HG03342 (cell line): ENCODE measurements around the gene NUP210.

Experiments
- ATAC-seq: cut with Tn5 transposase; IDR thresholded peaks from one replicate; pipeline ENCODE4 v1.9.1; 2021; ENCODE audit warnings: mild to moderate bottlenecking, moderate library complexity; ENCODE audit not compliant: unreplicated experiment

Gene NUP210

DNA sequence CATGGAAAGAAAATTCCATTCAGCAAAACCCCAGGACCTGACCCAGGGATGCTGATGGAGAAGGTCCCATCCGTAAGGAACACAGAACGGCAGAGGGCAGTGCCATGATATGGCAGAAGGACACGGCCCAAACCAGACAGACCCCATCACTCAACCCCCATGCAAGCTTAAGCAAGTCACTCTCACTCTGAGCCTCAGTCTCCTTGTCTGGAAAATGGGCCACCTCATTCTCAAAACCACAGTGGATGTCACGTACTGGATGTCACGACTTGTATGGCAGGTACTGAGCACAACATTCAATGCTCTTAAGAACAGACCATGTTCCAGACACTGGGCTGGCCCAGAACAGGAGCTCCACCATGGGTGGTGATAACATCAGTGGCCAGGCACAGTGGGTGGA lies 90.4 kb downstream of the NUP210 start:
- no peak for ATAC-seq

DNA sequence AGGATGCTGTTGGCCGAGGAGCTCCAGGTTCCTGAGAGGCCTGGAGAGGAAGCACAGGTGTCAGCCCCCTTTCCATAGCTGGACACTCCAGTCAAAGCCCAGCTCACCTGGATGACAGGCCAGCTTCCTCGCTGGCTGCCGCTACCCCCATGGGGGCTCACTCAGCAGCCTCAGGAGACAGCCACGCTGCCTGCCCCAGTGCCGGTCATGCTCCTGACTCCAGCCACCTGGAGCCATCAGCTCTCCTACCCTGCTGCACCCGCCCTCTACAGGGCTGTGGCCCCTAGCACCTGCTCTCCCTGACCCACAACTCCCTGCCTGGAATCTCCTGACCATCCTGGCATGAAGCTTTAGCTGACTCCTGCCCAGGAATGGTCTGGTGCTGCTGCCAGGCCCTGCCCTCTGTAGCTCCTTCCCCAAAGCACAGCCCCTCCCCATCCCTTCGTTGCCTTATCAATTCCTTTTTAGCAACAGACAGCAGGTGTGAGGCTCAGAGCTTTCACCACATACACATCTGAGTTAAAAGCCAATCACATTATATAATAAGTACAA lies 94.2 kb downstream of the NUP210 start:
- ATAC-seq, result no peak

DNA sequence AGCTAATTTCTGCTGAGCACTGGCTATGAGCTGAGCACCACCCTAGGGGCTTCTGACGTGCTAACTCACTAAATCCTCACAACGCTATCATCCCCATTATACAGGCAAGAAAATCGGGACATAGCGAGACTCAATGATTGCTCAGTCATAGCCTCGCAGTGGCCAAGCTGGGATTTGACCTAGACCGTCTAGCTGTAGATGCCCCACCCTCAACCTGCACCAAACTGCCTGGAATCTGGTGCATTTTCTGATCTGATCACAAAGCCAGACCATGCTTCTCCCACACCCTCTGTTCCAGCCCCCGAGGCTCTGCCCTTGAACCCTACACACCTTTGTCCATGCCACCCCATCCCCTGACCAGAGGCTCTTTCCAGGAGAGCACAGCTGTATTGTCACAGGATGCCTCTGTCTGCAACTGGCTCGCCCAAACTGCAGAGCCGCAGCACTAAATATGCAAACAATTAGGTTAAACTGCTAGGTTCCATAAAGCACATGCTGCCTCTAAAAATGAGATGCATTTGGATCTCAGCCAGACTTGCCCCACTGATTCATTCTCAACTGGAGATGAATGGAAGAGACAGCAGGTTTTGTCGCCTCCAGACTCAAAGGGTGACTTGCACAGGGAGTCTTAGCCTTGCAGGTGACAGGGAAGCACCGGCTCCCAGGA lies 95.2 kb downstream of the NUP210 start:
- ATAC-seq, result no peak

DNA sequence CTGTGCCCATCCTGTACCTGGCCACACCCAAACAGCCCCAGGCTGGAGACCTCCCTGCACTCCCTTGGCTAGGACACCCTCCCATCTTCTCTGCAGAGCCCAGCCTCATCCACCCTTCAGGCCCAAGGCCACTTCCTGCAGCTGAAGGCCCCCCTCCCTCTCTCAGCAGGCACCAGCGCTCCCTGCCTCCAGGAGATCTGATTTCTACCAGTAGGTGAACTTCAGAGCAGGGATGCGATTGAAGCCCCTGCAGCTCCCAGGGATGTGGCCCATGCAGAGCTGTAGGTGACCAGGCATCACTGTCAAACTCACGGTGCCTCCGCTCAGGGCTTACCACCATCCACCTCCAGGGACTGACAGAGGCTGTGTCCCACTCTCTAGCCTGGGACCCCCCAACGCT lies 96.3 kb downstream of the NUP210 start:
- ATAC-seq, result no peak

DNA sequence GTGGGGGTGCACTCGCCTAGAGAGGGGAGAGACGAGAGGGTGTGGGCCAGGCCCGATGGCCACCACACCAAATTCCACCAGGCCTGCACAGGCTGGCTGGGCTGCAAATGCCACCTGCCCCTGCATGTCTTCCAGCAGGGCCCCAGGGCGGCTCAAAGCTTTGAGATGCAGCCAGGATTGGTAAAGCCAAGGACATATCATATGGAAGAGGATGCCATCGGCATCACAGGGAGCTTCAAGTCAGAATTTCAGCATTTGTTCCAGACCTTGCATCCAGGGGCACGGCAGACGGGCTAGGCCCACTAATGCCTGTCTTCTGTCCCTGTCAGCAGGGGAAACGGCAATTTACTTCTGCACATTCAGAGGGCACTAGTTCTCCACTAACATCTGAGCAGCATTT lies 97.8 kb downstream of the NUP210 start:
- ATAC-seq, result no peak

DNA sequence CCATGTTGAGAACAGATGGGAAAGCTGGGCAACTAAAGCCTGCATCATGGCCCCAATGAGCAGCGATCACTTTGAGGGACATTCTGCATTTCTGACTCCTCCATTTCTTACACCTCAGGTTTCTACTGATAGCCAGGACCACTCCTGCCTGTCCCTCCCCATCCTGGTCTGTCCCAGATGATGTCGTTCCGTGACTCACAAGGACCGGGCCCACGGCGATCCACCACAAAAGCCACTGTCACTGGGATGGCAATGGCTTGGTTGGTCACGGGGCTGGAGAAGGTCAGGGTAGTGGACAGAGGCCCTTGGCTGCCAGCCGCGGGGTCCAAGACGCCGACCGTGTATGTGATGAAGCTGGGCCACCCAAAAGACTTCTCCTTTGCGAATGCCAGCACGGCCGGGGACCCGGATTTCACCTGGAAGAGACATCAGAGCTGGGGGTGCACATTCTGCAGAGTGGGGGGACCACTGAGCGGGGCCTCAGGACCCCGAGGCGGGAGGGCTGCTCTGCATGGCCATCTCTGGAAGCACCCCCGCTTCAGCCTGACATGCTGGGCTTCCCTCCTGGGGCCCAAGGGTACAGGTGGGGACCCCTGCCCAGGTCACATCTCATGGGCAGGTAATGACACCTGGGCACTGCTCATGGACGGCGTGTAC lies 100.4 kb downstream of the NUP210 start:
- no peak for ATAC-seq

DNA sequence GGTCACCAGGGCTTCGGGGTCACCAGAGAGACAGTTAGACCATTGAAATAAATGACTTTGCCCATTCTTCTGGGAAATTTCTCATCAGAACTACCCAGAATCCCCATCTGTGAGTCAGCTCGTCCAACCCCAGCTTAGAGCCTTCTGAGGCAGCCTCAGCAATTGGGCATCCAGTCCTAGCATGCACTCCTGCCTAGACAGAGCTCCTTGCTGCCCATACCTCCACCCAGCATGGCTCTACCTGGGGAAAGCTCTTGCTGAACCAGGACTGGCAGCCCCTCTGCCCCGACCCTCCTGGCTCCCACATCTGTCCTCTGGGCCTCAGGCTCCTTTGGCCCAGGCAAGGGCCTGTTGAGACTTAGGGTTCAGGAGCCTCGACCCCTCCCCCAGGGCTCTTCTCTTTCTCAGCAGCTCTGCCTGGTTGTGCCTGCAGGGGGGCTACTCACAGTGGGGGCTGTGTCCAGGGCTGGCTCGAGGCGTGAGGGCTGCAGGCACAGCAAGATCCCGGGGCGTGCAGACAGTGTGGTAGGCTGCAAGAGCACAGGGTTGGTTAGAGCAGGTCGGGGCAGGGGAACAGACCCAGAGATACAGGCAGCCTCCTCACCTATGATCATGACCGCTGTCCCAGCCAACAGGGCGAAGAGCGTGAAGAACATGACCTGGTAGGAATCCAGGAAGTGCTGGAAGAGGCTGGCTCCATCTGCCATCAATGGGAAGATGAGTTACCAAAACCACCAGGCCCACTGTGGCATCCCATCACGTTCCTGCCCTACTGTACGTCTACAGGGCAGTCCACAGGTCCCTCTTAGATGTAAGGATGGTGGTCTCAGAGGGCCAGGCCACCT lies 101.3 kb downstream of the NUP210 start:
- no peak for ATAC-seq

DNA sequence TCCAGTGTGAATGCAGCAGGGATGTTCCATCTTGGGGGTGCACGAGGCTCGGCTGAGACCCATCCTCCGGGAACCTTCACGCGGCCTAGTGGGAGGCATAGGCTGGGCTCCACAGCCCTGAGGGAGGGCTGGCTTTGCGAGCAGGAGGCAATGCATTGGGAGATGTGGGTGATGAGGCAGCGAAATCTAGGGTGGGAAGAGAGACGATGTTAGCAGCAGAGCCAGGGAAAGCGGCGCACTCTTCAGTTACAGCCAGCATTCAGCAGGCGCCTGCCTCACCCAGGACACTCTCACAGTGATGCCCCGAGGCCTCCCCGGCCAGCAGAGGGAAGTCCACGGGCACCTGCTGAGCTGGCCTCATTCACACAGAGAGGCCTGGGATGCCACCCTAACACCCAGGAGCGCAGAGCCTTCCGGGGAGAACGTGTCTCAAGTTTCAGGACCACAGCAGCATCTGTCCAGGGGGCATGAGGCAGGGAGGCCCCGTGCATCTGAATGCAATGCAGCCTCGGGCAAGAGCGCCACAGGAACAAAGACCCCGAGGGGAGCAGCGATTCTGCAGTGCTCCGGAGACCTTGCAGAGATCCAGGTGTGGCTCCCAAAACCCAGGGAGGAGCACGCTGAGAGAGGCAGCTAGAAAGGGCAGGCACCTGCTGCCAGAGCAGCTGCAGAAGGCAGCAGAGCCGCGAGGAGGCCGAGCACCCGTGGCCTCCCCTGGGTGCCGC lies 102.4 kb downstream of the NUP210 start:
- ATAC-seq, result no peak

DNA sequence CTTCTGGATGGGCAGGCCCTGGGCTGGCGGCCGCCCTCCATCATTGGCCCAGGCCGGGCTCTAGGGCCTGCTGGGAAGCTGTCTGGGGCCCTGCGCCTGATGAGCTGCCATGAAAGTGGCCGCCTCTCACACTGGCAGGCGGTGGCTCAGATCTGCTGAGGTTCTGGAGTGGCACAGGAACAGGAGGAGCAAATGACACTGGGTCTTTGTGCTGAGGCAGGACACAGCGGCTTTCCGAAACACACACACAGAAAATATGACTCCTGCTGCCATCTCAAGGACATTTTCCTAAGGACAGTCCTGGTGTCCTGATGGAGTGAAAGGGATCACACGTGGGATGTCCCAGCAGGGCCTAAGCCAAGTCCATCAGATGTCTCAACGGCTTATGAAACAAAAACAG lies 103.5 kb downstream of the NUP210 start:
- ATAC-seq, result no peak

DNA sequence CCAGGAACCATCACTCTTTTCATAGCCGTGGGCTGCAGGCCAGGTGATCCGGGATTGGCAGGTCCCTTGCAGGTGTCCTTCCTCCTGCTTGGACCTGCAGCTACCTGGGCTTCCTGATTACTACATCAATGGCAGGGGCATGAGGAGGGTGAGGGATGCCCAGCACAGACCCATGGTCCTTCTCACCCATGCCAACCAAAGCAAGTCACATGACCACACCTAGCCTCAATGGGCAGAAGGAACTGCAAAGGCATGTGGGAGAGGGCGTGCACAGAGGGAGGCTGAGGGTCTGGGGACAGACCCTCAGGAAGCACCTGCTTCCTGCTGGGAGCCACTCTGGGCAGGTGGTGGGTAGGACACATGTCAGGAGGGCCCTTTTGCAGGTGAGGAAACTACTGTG lies 105.2 kb downstream of the NUP210 start:
- ATAC-seq, result no peak

DNA sequence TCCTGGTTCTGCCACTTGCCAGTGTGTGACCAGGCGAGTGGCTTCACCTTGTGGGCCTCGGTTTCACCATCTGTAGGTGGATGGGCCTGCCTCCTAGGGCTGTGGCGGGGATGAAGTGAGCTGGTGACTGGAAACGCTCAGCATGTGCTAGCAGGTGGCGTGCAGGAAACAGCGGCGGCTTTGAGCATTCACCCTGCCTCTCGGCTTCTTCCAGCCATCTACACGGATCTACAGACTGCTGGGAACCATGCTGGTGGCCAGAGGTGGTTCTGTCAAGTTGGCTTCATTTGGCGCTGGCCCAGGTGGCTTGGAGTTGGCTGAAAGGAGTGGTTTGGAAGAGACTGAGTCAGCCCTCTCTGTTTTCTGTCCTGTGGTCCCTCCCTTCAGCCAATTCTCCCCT lies 106.3 kb downstream of the NUP210 start:
- no peak for ATAC-seq

DNA sequence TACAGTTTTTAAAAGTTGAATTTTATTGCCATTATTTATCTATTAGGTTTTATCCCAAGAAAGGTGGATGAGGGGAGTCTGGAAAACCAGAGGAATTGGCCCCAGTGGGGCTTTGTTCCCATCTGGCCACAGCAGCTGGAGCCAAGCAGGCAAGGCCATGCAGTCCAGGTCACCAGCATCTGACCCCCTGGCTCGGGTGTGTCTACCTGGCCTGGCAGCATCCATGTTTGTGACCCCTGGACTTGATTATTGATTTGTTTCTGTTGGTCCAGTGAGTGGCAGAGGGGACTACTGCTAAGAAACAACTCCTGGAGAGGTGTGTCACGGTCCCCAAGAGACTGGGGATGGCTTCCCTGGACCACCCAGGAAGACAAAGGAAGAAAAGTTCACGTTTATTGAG lies 111.1 kb downstream of the NUP210 start:
- no peak for ATAC-seq

DNA sequence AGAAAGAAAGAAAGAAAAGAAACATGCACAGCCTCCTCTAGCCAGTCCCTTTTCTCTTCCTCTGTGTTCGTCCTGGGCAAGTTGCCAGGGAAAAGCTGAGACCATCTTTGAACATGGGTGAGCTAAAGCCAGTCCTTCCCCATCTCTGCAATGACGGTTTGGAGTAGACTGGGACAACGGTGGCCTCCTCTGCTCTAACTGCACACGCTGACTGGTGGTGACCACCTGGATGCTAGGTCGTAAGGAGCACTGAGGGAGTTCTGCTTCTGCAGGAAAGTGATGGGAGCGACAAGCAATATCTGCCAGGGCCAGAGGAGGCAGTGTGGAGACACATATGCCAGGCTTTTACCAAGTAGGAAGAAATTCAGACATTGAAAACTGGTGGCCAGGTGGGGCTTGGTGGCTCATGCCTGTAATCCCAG lies 111.7 kb downstream of the NUP210 start:
- peak; percentile 43 for ATAC-seq

DNA sequence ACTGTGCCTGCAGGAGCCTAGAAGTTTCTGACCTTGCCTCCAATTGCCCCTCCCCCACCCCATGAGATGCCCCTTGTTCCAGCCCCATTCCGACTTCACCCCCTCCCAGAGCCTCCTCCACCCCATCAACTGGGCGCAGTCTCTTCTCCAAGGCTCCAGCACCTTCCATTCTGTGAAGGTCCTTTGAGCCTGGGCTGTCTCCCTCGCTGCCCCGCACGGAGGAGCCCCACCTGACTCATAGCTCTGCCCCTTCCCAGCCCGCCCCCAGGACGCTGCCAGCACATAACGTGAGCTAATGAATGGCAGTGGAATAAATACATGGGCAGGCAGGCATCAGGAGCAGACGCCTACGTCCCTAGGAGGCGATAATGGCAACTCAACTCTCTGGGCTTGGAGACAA lies 113.1 kb downstream of the NUP210 start:
- no peak for ATAC-seq

DNA sequence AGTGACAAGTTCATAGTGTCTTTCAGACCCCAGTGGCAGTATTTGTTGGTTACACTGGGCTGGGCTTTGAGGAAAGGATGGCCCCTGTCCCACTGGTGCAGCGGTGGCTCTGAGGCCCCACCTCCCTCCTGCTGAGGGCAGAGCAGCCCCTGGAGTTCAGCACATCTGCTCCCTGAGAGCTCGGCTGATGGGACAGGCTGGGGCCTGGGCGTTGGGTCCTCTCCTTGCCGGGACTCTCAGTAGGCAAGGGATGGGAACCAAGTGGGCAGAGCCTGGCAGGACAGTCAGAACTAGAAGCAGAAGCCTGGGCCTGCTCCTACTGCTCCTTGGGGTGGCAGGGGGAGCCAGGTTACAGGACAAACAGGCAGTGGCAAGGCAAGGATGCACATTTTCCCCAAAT lies 114.5 kb downstream of the NUP210 start:
- ATAC-seq, result no peak

DNA sequence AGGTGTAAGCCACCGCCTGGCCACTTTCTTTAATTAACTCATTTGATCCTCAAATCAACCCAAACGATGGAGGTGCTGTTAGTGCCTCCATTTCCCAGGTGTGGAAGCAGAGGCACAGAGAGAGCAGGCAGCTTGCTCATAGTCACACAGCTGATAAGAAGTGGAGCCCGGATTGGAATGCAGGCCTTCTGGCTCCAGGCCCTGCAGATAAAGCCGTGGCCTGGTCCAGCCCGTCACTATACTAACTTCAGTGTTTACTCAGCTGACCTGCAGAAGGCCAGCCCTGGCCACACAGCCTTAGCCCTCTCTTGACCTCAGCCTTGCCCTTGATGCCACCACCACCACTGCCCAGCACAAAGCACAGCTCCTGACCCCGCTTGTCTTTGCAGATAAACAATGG lies 116.7 kb downstream of the NUP210 start:
- ATAC-seq, result no peak

DNA sequence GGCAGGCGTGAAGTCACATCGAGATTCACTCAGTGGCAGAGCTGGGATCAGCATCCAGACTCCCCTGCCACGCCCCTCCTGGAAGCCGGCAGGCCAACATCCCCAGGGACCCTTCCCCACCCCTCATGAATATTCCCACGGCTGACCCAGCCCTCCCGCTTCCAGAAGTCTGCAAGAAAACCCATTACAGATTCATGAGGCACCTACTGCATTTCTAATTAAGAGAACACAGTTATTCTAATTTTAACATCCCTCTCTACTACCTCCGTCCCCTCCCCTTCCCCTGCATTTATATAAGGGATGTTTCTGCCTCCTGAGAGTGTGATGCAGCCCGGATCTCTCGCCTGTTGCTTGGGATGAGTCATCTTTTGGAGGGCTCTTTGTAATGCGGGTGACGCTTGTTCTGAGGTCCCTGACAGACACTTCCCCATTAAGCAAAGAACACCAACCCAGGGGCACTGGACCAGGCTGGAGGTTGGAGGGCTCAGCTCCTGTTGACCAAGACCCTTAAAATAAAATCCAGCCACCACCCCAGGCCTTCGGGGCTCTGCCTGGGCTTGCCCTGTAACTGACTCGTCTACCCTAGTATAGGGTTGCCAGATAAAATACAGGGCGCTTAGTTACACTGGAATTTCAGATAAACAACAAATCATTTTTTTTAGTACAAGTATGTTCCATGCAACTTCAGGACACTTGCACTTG lies 118.7 kb downstream of the NUP210 start:
- no peak for ATAC-seq

DNA sequence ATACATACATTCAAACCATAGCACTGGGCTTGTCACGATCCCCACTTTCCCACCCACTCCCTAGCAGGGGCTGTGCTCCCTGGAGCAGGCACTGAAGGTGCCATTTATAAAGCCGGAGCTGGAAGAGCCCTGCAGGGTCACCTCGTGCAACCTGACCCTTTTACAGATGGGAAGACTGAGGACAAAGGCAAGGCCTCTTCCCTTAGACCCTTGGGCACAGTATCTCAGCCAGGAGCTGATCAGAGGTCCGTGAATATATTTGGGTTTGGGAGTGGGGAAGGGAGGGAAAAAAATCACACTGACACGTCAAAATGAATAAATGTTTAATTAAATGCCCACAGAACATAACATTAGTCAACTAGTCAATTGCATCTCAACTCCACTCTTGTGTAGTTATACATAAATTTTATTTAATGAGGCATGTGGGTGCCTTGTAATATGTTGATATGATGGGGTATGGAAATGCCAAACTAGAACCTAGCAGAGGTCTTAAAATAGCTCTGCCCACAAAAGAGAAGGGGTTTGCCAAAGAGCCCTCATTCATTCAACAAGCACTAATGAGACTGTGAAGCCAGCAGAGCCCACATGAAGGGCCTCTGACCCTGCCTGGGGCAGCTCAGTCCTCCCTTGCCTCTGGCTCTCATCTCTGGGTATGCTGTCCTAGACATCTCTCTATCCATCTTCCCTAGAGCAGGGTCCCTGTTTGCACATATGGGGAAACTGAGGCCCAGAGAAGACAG lies 119.4 kb downstream of the NUP210 start:
- ATAC-seq, result no peak

DNA sequence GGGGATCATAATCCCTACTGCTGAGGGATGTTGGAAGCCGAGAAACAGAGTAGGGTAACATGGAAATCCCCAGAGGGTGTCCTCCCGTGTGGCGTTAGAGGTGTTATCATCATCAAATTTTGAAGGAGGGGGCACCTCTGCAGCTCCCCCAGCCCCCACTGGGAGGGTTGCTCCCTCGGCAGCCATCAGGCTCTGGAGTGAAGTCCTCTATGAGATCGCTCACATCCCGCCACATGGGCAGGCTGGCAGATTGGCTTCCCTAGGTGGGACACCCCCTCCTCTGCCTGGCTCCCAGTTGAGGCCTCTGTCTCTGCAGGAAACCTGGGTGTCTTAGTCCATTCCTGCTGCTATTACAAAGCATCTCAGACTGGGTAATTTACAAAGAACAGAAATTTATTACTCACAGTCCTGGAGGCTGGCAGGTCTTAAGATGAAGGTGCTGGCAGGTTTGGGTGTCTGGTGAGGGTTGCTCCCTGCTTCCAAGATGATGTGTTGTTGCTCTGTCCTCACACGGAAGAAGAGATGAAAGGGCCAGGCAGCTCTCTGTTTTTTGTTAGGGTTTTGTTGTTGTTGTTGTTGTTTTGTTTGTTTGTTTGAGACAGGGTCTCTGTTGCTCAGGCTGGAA lies 120.5 kb downstream of the NUP210 start:
- no peak for ATAC-seq
